GM12892 (cell line): Measurements from ENCODE around the gene SPOCK2. TPM values are rescaled to one million over a fixed set of nuclear protein-coding genes. Genes with fewer than 3 reads are reported as not detected.
"Not testable (repeated sequence)": the region's sequence is repeated elsewhere in the genome, so short reads cannot be mapped to it uniquely, and the experiment has no call there.

ENCODE experiments used
- DNase-seq: peaks from one replicate; pipeline ENCODE4 v3.0.0; 2011; ENCODE audit not compliant: insufficient read length
- FAIRE-seq: peaks from 2 replicates; lab custom pipeline; 2011; peaks lifted over from hg19 to GRCh38; lab: Jason Lieb, UNC
- POLR2A ChIP-seq: IDR thresholded peaks from 2 replicates; pipeline ENCODE4 v1.6.1; 2011; ENCODE audit warnings: low read depth, low read length, control low read depth
- POLR2AphosphoS5 ChIP-seq: IDR thresholded peaks from 2 replicates; pipeline ENCODE4 v1.6.1; 2011; ENCODE audit warnings: low read depth, low read length, control low read depth
- TAF1 ChIP-seq: IDR thresholded peaks from 2 replicates; pipeline ENCODE4 v1.6.1; 2011; ENCODE audit warnings: low read depth, mild to moderate bottlenecking, control low read depth, low read length, borderline replicate concordance
- polyA plus RNA-seq: library from polyadenylated mRNA; unstranded; fragments of >200 nt; gene quantifications from one replicate; pipeline ENCODE4 v1.2.1, GENCODE V29; 2012; ENCODE audit warnings: missing spikeins, inconsistent platforms; ENCODE audit not compliant: missing spikeins

Gene SPOCK2
- polyA plus RNA-seq = 0.45 TPM

- DNase-seq = peak; percentile 57
- peak; percentile 60 for FAIRE-seq
- TF ChIP-seq POLR2AphosphoS5 (no peak), POLR2A (no peak), TAF1 (no peak)
These were observed at the start of gene SPOCK2 for GRCh38 chr10:72087969-72088888. Gene SPOCK2, minus strand, starts transcription at chr10:72088551. Its CDS starts 223 bp downstream, at chr10:72088328.

GRCh38 chr10:72137583-72137982 lies 49.2 kb upstream of the SPOCK2 start:
- TF ChIP-seq TAF1 = no peak
- no peak for TF ChIP-seq POLR2AphosphoS5
- no peak for TF ChIP-seq POLR2A
- DNase-seq (no peak), FAIRE-seq (no peak)

GRCh38 chr10:72136225-72136624 lies 47.9 kb upstream of the SPOCK2 start:
- not testable (repeated sequence) for FAIRE-seq, DNase-seq

- no peak for FAIRE-seq
- DNase-seq = no peak
- TF ChIP-seq TAF1 (no peak), POLR2A (no peak), POLR2AphosphoS5 (no peak)
These were observed 46.7 kb upstream of the SPOCK2 start for GRCh38 chr10:72134785-72135767.

GRCh38 chr10:72133517-72133916 lies 45.2 kb upstream of the SPOCK2 start:
- DNase-seq (peak; percentile 19), FAIRE-seq (peak; percentile 56)
- TF ChIP-seq POLR2AphosphoS5 (no peak), POLR2A (no peak), TAF1 (no peak)

- no peak for TF ChIP-seq TAF1
- DNase-seq = no peak
- no peak for FAIRE-seq
These were observed 44.5 kb upstream of the SPOCK2 start for GRCh38 chr10:72132854-72133253.

- FAIRE-seq (no peak), DNase-seq (no peak)
- TF ChIP-seq POLR2A (no peak), TAF1 (no peak)
These were observed 39.2 kb upstream of the SPOCK2 start for GRCh38 chr10:72127571-72127970.

GRCh38 chr10:72126872-72127232 lies 38.5 kb upstream of the SPOCK2 start:
- TF ChIP-seq TAF1 (no peak), POLR2AphosphoS5 (no peak), POLR2A (no peak)
- DNase-seq (no peak), FAIRE-seq (no peak)

GRCh38 chr10:72126184-72126871 lies 38.0 kb upstream of the SPOCK2 start:
- no peak for TF ChIP-seq TAF1
- no peak for TF ChIP-seq POLR2A
- TF ChIP-seq POLR2AphosphoS5 = no peak
- FAIRE-seq (no peak), DNase-seq (no peak)

- no peak for FAIRE-seq
- DNase-seq = no peak
- no peak for TF ChIP-seq TAF1
- TF ChIP-seq POLR2AphosphoS5 = no peak
- TF ChIP-seq POLR2A = no peak
These were observed 36.6 kb upstream of the SPOCK2 start for GRCh38 chr10:72124989-72125388.

- FAIRE-seq (no peak), DNase-seq (no peak)
- TF ChIP-seq POLR2AphosphoS5 (no peak), TAF1 (no peak), POLR2A (no peak)
These were observed 36.0 kb upstream of the SPOCK2 start for GRCh38 chr10:72124381-72124780.
